ENCODE measurements around the gene FNBP1L. TPM values are rescaled to one million over a fixed set of nuclear protein-coding genes. Genes with fewer than 3 reads are reported as not detected.

The FNBP1L gene
- total and polyA plus RNA-seq, 2 experiments from 2014 or later: 56.3 to 132 TPM

DNA sequence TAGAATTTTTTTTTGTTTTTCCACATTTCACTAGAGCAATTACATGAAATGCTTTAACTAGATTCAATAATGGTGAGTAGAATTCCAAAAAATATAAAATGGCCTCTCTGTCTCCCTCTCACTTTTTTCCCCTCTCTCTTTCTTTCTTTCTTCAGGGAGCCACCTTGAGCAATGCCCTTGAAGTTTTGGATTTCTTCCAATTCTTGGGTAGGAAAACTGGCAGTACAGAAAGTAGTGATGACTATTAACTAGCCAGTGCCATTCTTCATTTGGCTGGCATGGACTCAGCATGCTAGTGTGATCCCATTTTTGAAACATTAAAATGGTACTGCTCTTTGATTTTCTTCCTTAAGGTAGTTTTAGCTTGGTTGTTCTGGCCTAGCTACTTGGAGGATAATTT lies 4.5 kb upstream of the FNBP1L start:
- peaks cover 7% of the 10 kb centered on the region; the same call in 1 of the 2 replicates for H3K4me1 ChIP-seq (ENCODE audit: insufficient read depth)
- ATAC-seq (no peak), DNase-seq (ENCODE audit: low spot score) (no peak)
- no peak overlapping the region for H3K27ac ChIP-seq (ENCODE audit: low read depth)
- H3K4me2 ChIP-seq: no peak overlapping the region
- H3K27me3 ChIP-seq (ENCODE audit: insufficient read depth): no peaks in the 10 kb centered on the region
- Mint-ChIP-seq H3K4me3 (no peak overlapping the region), H3K4me1 (peaks cover 16% of the 10 kb centered on the region), H3K36me3 (ENCODE audit: low read depth) (peaks cover 2% of the 10 kb centered on the region; the same call in 1 of the 3 replicates), H3K9me3 (peaks cover 2% of the 10 kb centered on the region; the same call in 1 of the 3 replicates), H3K27me3 (ENCODE audit: insufficient read depth, low read depth, poor library complexity) (peaks cover 2% of the 10 kb centered on the region), H3K27ac (no peak overlapping the region)
- H4K20me1 ChIP-seq (replicated peaks; ENCODE audit: insufficient read depth): no peaks in the 10 kb centered on the region
- H3K79me2 ChIP-seq (replicated peaks; ENCODE audit: insufficient read depth): peaks cover 5% of the 10 kb centered on the region; the same call in 1 of the 2 replicates
- no peak overlapping the region for H3K4me3 ChIP-seq
- H3K9me2 ChIP-seq (ENCODE audit: insufficient read depth): no peaks in the 10 kb centered on the region
- H2AFZ ChIP-seq: no peak overlapping the region
- TF ChIP-seq POLR2AphosphoS5 (IDR thresholded peaks at IDR 0.05; ENCODE audit: low read depth) (no peak), ZNF331 (CRISPR knock-in tag; IDR thresholded peaks at IDR 0.05; ENCODE audit: low read depth) (no peak), ZNF114 (CRISPR knock-in tag; IDR thresholded peaks at IDR 0.05) (no peak), JUNB (IDR thresholded peaks at IDR 0.05; ENCODE audit: unreplicated experiment) (no peak), NANOG (IDR thresholded peaks at IDR 0.05; ENCODE audit: borderline replicate concordance) (no peak), STAT1 (IDR thresholded peaks at IDR 0.05; ENCODE audit: unreplicated experiment) (no peak), EZH2phosphoT487 (IDR thresholded peaks at IDR 0.05; ENCODE audit: unreplicated experiment) (no peak), EZH2 (IDR thresholded peaks at IDR 0.05; ENCODE audit: low read depth, unreplicated experiment) (no peak), CREB1 (CRISPR knock-in tag; IDR thresholded peaks at IDR 0.05; ENCODE audit: low read depth) (no peak)
- TF ChIP-seq, protein P1, sequence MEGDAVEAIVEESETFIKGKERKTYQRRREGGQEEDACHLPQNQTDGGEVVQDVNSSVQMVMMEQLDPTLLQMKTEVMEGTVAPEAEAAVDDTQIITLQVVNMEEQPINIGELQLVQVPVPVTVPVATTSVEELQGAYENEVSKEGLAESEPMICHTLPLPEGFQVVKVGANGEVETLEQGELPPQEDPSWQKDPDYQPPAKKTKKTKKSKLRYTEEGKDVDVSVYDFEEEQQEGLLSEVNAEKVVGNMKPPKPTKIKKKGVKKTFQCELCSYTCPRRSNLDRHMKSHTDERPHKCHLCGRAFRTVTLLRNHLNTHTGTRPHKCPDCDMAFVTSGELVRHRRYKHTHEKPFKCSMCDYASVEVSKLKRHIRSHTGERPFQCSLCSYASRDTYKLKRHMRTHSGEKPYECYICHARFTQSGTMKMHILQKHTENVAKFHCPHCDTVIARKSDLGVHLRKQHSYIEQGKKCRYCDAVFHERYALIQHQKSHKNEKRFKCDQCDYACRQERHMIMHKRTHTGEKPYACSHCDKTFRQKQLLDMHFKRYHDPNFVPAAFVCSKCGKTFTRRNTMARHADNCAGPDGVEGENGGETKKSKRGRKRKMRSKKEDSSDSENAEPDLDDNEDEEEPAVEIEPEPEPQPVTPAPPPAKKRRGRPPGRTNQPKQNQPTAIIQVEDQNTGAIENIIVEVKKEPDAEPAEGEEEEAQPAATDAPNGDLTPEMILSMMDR (conservative IDR thresholded peaks at IDR 0.05; ENCODE audit: low read depth in 2 of 2): no peak
- TF ChIP-seq, protein P2, sequence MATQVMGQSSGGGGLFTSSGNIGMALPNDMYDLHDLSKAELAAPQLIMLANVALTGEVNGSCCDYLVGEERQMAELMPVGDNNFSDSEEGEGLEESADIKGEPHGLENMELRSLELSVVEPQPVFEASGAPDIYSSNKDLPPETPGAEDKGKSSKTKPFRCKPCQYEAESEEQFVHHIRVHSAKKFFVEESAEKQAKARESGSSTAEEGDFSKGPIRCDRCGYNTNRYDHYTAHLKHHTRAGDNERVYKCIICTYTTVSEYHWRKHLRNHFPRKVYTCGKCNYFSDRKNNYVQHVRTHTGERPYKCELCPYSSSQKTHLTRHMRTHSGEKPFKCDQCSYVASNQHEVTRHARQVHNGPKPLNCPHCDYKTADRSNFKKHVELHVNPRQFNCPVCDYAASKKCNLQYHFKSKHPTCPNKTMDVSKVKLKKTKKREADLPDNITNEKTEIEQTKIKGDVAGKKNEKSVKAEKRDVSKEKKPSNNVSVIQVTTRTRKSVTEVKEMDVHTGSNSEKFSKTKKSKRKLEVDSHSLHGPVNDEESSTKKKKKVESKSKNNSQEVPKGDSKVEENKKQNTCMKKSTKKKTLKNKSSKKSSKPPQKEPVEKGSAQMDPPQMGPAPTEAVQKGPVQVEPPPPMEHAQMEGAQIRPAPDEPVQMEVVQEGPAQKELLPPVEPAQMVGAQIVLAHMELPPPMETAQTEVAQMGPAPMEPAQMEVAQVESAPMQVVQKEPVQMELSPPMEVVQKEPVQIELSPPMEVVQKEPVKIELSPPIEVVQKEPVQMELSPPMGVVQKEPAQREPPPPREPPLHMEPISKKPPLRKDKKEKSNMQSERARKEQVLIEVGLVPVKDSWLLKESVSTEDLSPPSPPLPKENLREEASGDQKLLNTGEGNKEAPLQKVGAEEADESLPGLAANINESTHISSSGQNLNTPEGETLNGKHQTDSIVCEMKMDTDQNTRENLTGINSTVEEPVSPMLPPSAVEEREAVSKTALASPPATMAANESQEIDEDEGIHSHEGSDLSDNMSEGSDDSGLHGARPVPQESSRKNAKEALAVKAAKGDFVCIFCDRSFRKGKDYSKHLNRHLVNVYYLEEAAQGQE (IDR thresholded peaks at IDR 0.05; ENCODE audit: unreplicated experiment): no peak
- TF ChIP-seq, protein P3, sequence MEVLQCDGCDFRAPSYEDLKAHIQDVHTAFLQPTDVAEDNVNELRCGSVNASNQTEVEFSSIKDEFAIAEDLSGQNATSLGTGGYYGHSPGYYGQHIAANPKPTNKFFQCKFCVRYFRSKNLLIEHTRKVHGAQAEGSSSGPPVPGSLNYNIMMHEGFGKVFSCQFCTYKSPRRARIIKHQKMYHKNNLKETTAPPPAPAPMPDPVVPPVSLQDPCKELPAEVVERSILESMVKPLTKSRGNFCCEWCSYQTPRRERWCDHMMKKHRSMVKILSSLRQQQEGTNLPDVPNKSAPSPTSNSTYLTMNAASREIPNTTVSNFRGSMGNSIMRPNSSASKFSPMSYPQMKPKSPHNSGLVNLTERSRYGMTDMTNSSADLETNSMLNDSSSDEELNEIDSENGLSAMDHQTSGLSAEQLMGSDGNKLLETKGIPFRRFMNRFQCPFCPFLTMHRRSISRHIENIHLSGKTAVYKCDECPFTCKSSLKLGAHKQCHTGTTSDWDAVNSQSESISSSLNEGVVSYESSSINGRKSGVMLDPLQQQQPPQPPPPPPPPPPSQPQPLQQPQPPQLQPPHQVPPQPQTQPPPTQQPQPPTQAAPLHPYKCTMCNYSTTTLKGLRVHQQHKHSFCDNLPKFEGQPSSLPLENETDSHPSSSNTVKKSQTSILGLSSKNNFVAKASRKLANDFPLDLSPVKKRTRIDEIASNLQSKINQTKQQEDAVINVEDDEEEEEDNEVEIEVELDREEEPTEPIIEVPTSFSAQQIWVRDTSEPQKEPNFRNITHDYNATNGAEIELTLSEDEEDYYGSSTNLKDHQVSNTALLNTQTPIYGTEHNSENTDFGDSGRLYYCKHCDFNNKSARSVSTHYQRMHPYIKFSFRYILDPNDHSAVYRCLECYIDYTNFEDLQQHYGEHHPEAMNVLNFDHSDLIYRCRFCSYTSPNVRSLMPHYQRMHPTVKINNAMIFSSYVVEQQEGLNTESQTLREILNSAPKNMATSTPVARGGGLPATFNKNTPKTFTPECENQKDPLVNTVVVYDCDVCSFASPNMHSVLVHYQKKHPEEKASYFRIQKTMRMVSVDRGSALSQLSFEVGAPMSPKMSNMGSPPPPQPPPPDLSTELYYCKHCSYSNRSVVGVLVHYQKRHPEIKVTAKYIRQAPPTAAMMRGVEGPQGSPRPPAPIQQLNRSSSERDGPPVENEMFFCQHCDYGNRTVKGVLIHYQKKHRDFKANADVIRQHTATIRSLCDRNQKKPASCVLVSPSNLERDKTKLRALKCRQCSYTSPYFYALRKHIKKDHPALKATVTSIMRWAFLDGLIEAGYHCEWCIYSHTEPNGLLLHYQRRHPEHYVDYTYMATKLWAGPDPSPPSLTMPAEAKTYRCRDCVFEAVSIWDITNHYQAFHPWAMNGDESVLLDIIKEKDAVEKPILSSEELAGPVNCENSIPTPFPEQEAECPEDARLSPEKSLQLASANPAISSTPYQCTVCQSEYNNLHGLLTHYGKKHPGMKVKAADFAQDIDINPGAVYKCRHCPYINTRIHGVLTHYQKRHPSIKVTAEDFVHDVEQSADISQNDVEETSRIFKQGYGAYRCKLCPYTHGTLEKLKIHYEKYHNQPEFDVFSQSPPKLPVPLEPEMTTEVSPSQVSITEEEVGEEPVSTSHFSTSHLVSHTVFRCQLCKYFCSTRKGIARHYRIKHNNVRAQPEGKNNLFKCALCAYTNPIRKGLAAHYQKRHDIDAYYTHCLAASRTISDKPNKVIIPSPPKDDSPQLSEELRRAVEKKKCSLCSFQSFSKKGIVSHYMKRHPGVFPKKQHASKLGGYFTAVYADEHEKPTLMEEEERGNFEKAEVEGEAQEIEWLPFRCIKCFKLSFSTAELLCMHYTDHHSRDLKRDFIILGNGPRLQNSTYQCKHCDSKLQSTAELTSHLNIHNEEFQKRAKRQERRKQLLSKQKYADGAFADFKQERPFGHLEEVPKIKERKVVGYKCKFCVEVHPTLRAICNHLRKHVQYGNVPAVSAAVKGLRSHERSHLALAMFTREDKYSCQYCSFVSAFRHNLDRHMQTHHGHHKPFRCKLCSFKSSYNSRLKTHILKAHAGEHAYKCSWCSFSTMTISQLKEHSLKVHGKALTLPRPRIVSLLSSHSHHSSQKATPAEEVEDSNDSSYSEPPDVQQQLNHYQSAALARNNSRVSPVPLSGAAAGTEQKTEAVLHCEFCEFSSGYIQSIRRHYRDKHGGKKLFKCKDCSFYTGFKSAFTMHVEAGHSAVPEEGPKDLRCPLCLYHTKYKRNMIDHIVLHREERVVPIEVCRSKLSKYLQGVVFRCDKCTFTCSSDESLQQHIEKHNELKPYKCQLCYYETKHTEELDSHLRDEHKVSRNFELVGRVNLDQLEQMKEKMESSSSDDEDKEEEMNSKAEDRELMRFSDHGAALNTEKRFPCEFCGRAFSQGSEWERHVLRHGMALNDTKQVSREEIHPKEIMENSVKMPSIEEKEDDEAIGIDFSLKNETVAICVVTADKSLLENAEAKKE (CRISPR knock-in tag; IDR thresholded peaks at IDR 0.05): no peak
- TF ChIP-seq, protein P4, sequence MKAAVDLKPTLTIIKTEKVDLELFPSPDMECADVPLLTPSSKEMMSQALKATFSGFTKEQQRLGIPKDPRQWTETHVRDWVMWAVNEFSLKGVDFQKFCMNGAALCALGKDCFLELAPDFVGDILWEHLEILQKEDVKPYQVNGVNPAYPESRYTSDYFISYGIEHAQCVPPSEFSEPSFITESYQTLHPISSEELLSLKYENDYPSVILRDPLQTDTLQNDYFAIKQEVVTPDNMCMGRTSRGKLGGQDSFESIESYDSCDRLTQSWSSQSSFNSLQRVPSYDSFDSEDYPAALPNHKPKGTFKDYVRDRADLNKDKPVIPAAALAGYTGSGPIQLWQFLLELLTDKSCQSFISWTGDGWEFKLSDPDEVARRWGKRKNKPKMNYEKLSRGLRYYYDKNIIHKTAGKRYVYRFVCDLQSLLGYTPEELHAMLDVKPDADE (IDR thresholded peaks at IDR 0.05): no peak
- H3F3A ChIP-seq (replicated peaks; ENCODE audit: low read depth): no peaks in the 10 kb centered on the region
- no peaks in the 10 kb centered on the region for H3K36me3 ChIP-seq (ENCODE audit: insufficient read depth)
